Keratinocyte (primary cell): ENCODE measurements around the gene C6orf132. TPM values are rescaled to one million over a fixed set of nuclear protein-coding genes. Genes with fewer than 3 reads are reported as not detected.

Experiments used
- DNase-seq: peaks from one replicate; pipeline ENCODE4 v3.0.0-alpha.2; 2011; ENCODE audit warnings: low read depth, missing footprints, low spot score
- FAIRE-seq: peaks from 2 replicates; lab custom pipeline; 2011; peaks lifted over from hg19 to GRCh38; lab: Jason Lieb, UNC
- H2AFZ ChIP-seq: 2 replicates; pipeline ENCODE4 v1.6.0; 2012; ENCODE audit warnings: low read length, control low read depth, inconsistent platforms; ENCODE audit not compliant: control insufficient read depth
- H3K27ac ChIP-seq: 2 replicates; pipeline ENCODE4 v1.5.1; 2011; ENCODE audit warnings: low read length; ENCODE audit not compliant: control insufficient read depth, insufficient read depth
- H3K27me3 ChIP-seq: 3 replicates; pipeline ENCODE4 v1.6.0; 2011; ENCODE audit warnings: low read length; ENCODE audit not compliant: control insufficient read depth, insufficient read depth; ENCODE audit errors: extremely low read depth
- H3K36me3 ChIP-seq, 2 experiments: 2 replicates in 1 of 2; 3 replicates in 1 of 2; pipeline ENCODE4 v1.5.1; 2011; ENCODE audit warnings: low read length in 2 of 2, mild to moderate bottlenecking in 1 of 2; ENCODE audit not compliant: control insufficient read depth in 2 of 2, insufficient read depth in 2 of 2; ENCODE audit errors: extremely low read depth in 1 of 2
- H3K4me1 ChIP-seq: 3 replicates; pipeline ENCODE4 v1.5.1; 2011; ENCODE audit warnings: low read length; ENCODE audit not compliant: control insufficient read depth, insufficient read depth; ENCODE audit errors: extremely low read depth
- H3K4me2 ChIP-seq: 3 replicates; pipeline ENCODE4 v1.6.0; 2011; ENCODE audit warnings: low read depth, low read length; ENCODE audit not compliant: control insufficient read depth, insufficient read depth; ENCODE audit errors: extremely low read depth
- H3K4me3 ChIP-seq, 3 experiments: fragments of 200-600 bp in 1 of 3; sonication (generic) in 1 of 3; 2 replicates in 2 of 3; 3 replicates in 1 of 3; pipeline ENCODE4 v1.5.1; 2011 to 2016; ENCODE audit warnings: low read length in 3 of 3, mild to moderate bottlenecking in 3 of 3, control low read depth in 2 of 3, inconsistent platforms in 1 of 3, low read depth in 1 of 3, mixed read lengths in 1 of 3, mixed run types in 1 of 3, moderate library complexity in 1 of 3; ENCODE audit not compliant: control insufficient read depth in 2 of 3, insufficient read depth in 2 of 3; ENCODE audit errors: extremely low read depth in 1 of 3
- H3K79me2 ChIP-seq: 2 replicates; pipeline ENCODE4 v1.6.0; 2012; ENCODE audit warnings: low read length; ENCODE audit not compliant: control insufficient read depth, insufficient read depth
- H3K9ac ChIP-seq: 3 replicates; pipeline ENCODE4 v1.6.0; 2011; ENCODE audit warnings: low read length; ENCODE audit not compliant: control insufficient read depth, insufficient read depth; ENCODE audit errors: extremely low read depth
- H3K9me1 ChIP-seq: 3 replicates; pipeline ENCODE4 v1.6.0; 2011; ENCODE audit warnings: low read length; ENCODE audit not compliant: control insufficient read depth, insufficient read depth; ENCODE audit errors: extremely low read depth
- H3K9me3 ChIP-seq: 2 replicates; pipeline ENCODE4 v1.5.1; 2012; ENCODE audit warnings: low read depth, low read length; ENCODE audit not compliant: control insufficient read depth
- H4K20me1 ChIP-seq: 3 replicates; pipeline ENCODE4 v1.6.0; 2011; ENCODE audit warnings: low read length; ENCODE audit not compliant: control insufficient read depth, insufficient read depth; ENCODE audit errors: extremely low read depth
- EZH2 ChIP-seq: IDR thresholded peaks from one replicate; pipeline ENCODE4 v1.6.1; 2012; ENCODE audit warnings: inconsistent platforms, mild to moderate bottlenecking, low read length, moderate library complexity
- dilution Hi-C: fragments of 300-500 bp; cut with MboI; formaldehyde crosslinking; loops from one replicate; pipeline ENCODE4 v1.7.0; 2020; ENCODE audit warnings: low sequenced_read_pairs; ENCODE audit not compliant: extremely low pct_ligation_motif_present
- polyA plus RNA-seq, 5 experiments: library from polyadenylated mRNA; depleted of rRNA in 3 of 5; stranded (reverse) in 3 of 5; stranded (forward) in 1 of 5; unstranded in 1 of 5; fragments of >200 nt; gene quantifications; 1 replicate in 1 of 5; 2 replicates in 3 of 5; 3 replicates in 1 of 5; pipeline versions ENCODE4 v1.2.1 to v1.2.3, GENCODE V29; 2011 to 2012; ENCODE audit warnings: missing spikeins in 2 of 5, low read depth in 1 of 5, low replicate concordance in 1 of 5
- TF ChIP-seq, protein P1 (sequence below), 3 experiments: IDR thresholded peaks in 1 of 3; conservative IDR thresholded peaks in 1 of 3; optimal IDR thresholded peaks in 1 of 3; 2 replicates in 2 of 3; 3 replicates in 1 of 3; pipeline versions ENCODE3 to v1.5.1; 2011; ENCODE audit warnings: low read length in 3 of 3, mild to moderate bottlenecking in 3 of 3, moderate library complexity in 2 of 3, control low read depth in 1 of 3, inconsistent platforms in 1 of 3; ENCODE audit not compliant: insufficient read depth in 2 of 3; ENCODE audit errors: extremely low read depth in 1 of 3

Gene C6orf132
- polyA plus RNA-seq, 1 donor (not counting 4 experiments of a cell fraction or from before 2014, with no cell fraction given) = 11.8 TPM

- Histone ChIP-seq H3K27ac (no peak overlapping the region), H3K4me1 (peaks cover 13% of the 10 kb centered on the region), H3K4me2 (no peak overlapping the region), H3K9me1 (no peaks in the 10 kb centered on the region), H3K27me3 (no peaks in the 10 kb centered on the region), H3K79me2 (no peaks in the 10 kb centered on the region), H3K9me3 (no peaks in the 10 kb centered on the region), H2AFZ (no peak overlapping the region), H3K4me3 (no peak overlapping the region), H3K36me3 (no peaks in the 10 kb centered on the region), H4K20me1 (no peaks in the 10 kb centered on the region), H3K9ac (no peak overlapping the region)
- TF ChIP-seq, protein P1, sequence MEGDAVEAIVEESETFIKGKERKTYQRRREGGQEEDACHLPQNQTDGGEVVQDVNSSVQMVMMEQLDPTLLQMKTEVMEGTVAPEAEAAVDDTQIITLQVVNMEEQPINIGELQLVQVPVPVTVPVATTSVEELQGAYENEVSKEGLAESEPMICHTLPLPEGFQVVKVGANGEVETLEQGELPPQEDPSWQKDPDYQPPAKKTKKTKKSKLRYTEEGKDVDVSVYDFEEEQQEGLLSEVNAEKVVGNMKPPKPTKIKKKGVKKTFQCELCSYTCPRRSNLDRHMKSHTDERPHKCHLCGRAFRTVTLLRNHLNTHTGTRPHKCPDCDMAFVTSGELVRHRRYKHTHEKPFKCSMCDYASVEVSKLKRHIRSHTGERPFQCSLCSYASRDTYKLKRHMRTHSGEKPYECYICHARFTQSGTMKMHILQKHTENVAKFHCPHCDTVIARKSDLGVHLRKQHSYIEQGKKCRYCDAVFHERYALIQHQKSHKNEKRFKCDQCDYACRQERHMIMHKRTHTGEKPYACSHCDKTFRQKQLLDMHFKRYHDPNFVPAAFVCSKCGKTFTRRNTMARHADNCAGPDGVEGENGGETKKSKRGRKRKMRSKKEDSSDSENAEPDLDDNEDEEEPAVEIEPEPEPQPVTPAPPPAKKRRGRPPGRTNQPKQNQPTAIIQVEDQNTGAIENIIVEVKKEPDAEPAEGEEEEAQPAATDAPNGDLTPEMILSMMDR (optimal IDR thresholded peaks at IDR 0.05 in 1 of 3, IDR thresholded peaks at IDR 0.05 in 1 of 3, conservative IDR thresholded peaks at IDR 0.05 in 1 of 3; ENCODE audit: extremely low read depth in 1 of 3, insufficient read depth in 2 of 3, low read length in 3 of 3) = peak; percentile 3 to 37 (median 16)
- no peak for TF ChIP-seq EZH2
- DNase-seq (no peak), FAIRE-seq (no peak)
- dilution Hi-C loops = no loop called here
Observed at GRCh38 chr6:42086046-42087035, 56.1 kb downstream of the C6orf132 start.

DNA sequence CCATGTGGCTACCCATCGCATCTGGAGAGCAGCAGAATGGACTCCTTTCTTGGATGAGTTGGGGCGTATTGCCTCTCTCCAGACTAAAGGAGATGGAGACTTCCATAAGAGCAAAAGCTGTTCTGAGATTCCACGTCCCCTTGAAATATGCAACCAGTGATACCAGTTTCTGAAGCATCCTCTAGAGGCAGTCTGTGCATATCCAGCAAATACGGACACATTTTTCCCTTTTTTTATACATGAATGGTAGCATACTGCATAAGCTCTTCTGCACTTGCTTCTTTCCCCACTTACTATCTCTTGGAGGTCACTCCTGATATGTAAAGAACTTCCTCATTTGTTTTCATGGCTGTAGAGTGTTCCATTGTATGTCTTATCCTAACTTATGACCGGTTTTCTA lies 57.5 kb downstream of the C6orf132 start:
- H3K27ac ChIP-seq = no peak overlapping the region
- dilution Hi-C loops = no loop called here
- no peak overlapping the region for H3K4me3 ChIP-seq
- no peak overlapping the region for H2AFZ ChIP-seq
- no peaks in the 10 kb centered on the region for H3K9me3 ChIP-seq
- no peaks in the 10 kb centered on the region for H3K27me3 ChIP-seq
- no peaks in the 10 kb centered on the region for H3K79me2 ChIP-seq
- no peak for DNase-seq
- H3K36me3 ChIP-seq = no peaks in the 10 kb centered on the region
- H3K4me1 ChIP-seq = peaks cover 13% of the 10 kb centered on the region
- no peak overlapping the region for H3K9ac ChIP-seq
- FAIRE-seq = no peak
- no peaks in the 10 kb centered on the region for H4K20me1 ChIP-seq
- no peak overlapping the region for H3K4me2 ChIP-seq
- no peaks in the 10 kb centered on the region for H3K9me1 ChIP-seq
- TF ChIP-seq EZH2 = no peak
- TF ChIP-seq, protein P1 (optimal IDR thresholded peaks at IDR 0.05 in 1 of 3, IDR thresholded peaks at IDR 0.05 in 1 of 3, conservative IDR thresholded peaks at IDR 0.05 in 1 of 3; ENCODE audit: extremely low read depth in 1 of 3, insufficient read depth in 2 of 3, low read length in 3 of 3) = no peak
